ENCODE data around the gene GIMAP5. TPM values are rescaled to one million over a fixed set of nuclear protein-coding genes. Genes with fewer than 3 reads are reported as not detected.

Gene GIMAP5
- total and polyA plus RNA-seq, 2 of the 13 experiments (the other 11 are each of a cell fraction or from before 2014, with no cell fraction given): not detected

DNA sequence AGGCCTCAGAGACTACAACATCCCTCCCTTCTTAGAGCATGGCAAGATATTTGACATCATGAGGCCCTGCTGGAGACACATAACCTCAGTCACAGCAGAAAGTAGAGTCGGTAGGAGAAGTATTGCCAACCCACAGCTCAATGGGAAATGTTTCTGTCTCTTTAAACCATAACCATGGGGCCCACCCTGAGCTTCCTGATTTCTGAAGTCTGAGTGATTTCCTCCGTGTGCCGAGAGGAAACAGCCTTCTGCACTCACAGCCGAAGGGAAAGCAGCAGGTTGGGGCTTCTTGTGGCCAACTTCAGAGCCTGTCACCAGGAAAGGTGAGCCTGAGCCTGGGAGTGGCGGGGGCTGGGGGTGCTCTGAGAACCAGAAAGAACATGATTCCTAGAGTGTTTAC is 20.9 kb upstream of the GIMAP5 start, which contains the start of gene GIMAP1:
Gene GIMAP1 (plus strand): TSS at position 246 of the 400 bp plus-strand sequence. CDS start 2,435 bp downstream, outside the sequence.
- in situ Hi-C loops (cut with HindIII; ENCODE audit: extremely low pct_ligation_motif_present, low pct_unique_long_range_greater_than_20kb): no loop called here
- WGBS (ENCODE audit: low lambda C conversion rate): 0% methylated on average over 1 of the region's 5 CpGs
- CTCF ChIA-PET (ENCODE audit: low intra/inter-chr PET ratio, low total read pairs): no interaction called here
- no peaks in the 10 kb centered on the region for H3K36me3 ChIP-seq (replicated peaks in 1 of 2; ENCODE audit: control insufficient read depth in 1 of 2, insufficient read depth in 2 of 2, low read length in 2 of 2)
- intact Hi-C loops (cut with micrococcal nuclease; ENCODE audit: unreplicated experiment): no loop called here
- DNase-seq (ENCODE audit: low spot score) (no peak), FAIRE-seq (no peak), ATAC-seq (no peak)
- no peaks in the 10 kb centered on the region for H4K20me1 ChIP-seq (ENCODE audit: insufficient read depth, low read length)
- H3K9me3 ChIP-seq (ENCODE audit: low read length): no peaks in the 10 kb centered on the region
- H3K79me2 ChIP-seq (ENCODE audit: insufficient read depth, low read length): no peaks in the 10 kb centered on the region
- no peak within 1 kb of the TSS for H3K9ac ChIP-seq (ENCODE audit: insufficient read depth, low read depth, low read length)
- no peak within 1 kb of the TSS for H3K4me2 ChIP-seq (ENCODE audit: low read depth, low read length)
- H2AFZ ChIP-seq (ENCODE audit: low read length): no peak within 1 kb of the TSS
- no peak within 1 kb of the TSS for H3K4me3 ChIP-seq (replicated peaks in 1 of 3; ENCODE audit: insufficient read depth in 1 of 3, low read depth in 2 of 3, low read length in 3 of 3)
- no peak within 1 kb of the TSS for H3K27ac ChIP-seq (ENCODE audit: extremely low read length, insufficient read depth, low read length)
- peaks cover 0 to 3% of the 10 kb centered on the region in 2 experiments; a peak in 2 of 5 replicates for H3K27me3 ChIP-seq (ENCODE audit: control insufficient read depth in 1 of 2, insufficient read depth in 2 of 2, low read length in 2 of 2)
- no peaks in the 10 kb centered on the region for H3K4me1 ChIP-seq (ENCODE audit: insufficient read depth, low read length)
- no TSS peak for BruUV-seq (replicated peaks)
- POLR2A ChIA-PET: no interaction called here
- TF ChIP-seq ATRX (CRISPR knock-in tag; IDR thresholded peaks at IDR 0.05; ENCODE audit: borderline replicate concordance) (no peak), BCL3 (CRISPR knock-in tag; IDR thresholded peaks at IDR 0.05) (no peak), TSC22D2 (CRISPR knock-in tag; IDR thresholded peaks at IDR 0.05; ENCODE audit: borderline replicate concordance) (no peak), PCBP1 (IDR thresholded peaks at IDR 0.05; ENCODE audit: borderline replicate concordance, low read depth, low read length) (no peak), RNF219 (CRISPR knock-in tag; IDR thresholded peaks at IDR 0.05) (no peak), TRAFD1 (CRISPR knock-in tag; IDR thresholded peaks at IDR 0.05; ENCODE audit: borderline replicate concordance) (no peak), ZNF280B (CRISPR knock-in tag; IDR thresholded peaks at IDR 0.05; ENCODE audit: borderline replicate concordance) (no peak), TP53 (CRISPR knock-in tag; conservative IDR thresholded peaks at IDR 0.05) (no peak), ZNF335 (CRISPR knock-in tag; IDR thresholded peaks at IDR 0.05) (no peak)
- TF ChIP-seq, protein P1, sequence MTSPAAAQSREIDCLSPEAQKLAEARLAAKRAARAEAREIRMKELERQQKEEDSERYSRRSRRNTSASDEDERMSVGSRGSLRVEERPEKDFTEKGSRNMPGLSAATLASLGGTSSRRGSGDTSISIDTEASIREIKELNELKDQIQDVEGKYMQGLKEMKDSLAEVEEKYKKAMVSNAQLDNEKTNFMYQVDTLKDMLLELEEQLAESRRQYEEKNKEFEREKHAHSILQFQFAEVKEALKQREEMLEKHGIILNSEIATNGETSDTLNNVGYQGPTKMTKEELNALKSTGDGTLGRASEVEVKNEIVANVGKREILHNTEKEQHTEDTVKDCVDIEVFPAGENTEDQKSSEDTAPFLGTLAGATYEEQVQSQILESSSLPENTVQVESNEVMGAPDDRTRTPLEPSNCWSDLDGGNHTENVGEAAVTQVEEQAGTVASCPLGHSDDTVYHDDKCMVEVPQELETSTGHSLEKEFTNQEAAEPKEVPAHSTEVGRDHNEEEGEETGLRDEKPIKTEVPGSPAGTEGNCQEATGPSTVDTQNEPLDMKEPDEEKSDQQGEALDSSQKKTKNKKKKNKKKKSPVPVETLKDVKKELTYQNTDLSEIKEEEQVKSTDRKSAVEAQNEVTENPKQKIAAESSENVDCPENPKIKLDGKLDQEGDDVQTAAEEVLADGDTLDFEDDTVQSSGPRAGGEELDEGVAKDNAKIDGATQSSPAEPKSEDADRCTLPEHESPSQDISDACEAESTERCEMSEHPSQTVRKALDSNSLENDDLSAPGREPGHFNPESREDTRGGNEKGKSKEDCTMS (CRISPR knock-in tag; conservative IDR thresholded peaks at IDR 0.05): no peak
- TF ChIP-seq, protein P2, sequence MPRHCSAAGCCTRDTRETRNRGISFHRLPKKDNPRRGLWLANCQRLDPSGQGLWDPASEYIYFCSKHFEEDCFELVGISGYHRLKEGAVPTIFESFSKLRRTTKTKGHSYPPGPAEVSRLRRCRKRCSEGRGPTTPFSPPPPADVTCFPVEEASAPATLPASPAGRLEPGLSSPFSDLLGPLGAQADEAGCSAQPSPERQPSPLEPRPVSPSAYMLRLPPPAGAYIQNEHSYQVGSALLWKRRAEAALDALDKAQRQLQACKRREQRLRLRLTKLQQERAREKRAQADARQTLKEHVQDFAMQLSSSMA (CRISPR knock-in tag; IDR thresholded peaks at IDR 0.05): no peak
- TF ChIP-seq, protein P3, sequence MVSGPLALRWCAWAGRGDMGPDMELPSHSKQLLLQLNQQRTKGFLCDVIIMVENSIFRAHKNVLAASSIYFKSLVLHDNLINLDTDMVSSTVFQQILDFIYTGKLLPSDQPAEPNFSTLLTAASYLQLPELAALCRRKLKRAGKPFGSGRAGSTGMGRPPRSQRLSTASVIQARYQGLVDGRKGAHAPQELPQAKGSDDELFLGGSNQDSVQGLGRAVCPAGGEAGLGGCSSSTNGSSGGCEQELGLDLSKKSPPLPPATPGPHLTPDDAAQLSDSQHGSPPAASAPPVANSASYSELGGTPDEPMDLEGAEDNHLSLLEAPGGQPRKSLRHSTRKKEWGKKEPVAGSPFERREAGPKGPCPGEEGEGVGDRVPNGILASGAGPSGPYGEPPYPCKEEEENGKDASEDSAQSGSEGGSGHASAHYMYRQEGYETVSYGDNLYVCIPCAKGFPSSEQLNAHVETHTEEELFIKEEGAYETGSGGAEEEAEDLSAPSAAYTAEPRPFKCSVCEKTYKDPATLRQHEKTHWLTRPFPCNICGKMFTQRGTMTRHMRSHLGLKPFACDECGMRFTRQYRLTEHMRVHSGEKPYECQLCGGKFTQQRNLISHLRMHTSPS (CRISPR knock-in tag; IDR thresholded peaks at IDR 0.05; ENCODE audit: low read depth): no peak
